Immature natural killer cell (primary cell): Measurements from ENCODE around the gene NMUR2. TPM values are rescaled to one million over a fixed set of nuclear protein-coding genes. Genes with fewer than 3 reads are reported as not detected.

ENCODE experiments used
- DNase-seq, 3 donors: peaks; one replicate each; pipeline ENCODE4 v3.0.0; 2022; ENCODE audit warnings: mixed read lengths in 1 of 3
- H3K27ac Mint-ChIP-seq, 6 donors: one replicate each; pipeline ENCODE4 v1.8.0; 2020; ENCODE audit warnings: mixed read lengths in 6 of 6, mild to moderate bottlenecking in 5 of 6, inconsistent platforms in 4 of 6, moderate library complexity in 3 of 6
- H3K27me3 Mint-ChIP-seq, 3 donors: one replicate each; pipeline ENCODE4 v1.8.0; 2020 to 2021; ENCODE audit warnings: low read depth in 3 of 3, mild to moderate bottlenecking in 3 of 3, mixed read lengths in 3 of 3, moderate library complexity in 3 of 3, inconsistent platforms in 1 of 3
- H3K36me3 Mint-ChIP-seq, 3 donors: one replicate each; pipeline ENCODE4 v1.8.0; 2020; ENCODE audit warnings: mixed read lengths in 3 of 3, inconsistent platforms in 2 of 3, mild to moderate bottlenecking in 2 of 3
- H3K4me1 Mint-ChIP-seq, 2 donors: one replicate each; pipeline ENCODE4 v1.8.0; 2020; ENCODE audit warnings: inconsistent platforms in 2 of 2, mild to moderate bottlenecking in 2 of 2, mixed read lengths in 2 of 2, moderate library complexity in 1 of 2
- H3K4me3 Mint-ChIP-seq, 5 donors: one replicate each; pipeline ENCODE4 v1.8.0; 2020; ENCODE audit warnings: mild to moderate bottlenecking in 5 of 5, mixed read lengths in 5 of 5, inconsistent platforms in 3 of 5, moderate library complexity in 3 of 5
- H3K9me3 Mint-ChIP-seq, 6 donors: one replicate each; pipeline ENCODE4 v1.8.0; 2020; ENCODE audit warnings: mild to moderate bottlenecking in 6 of 6, mixed read lengths in 6 of 6, inconsistent platforms in 4 of 6, moderate library complexity in 3 of 6
- polyA plus RNA-seq, 3 donors: library from polyadenylated mRNA; unstranded; fragments of 300-500 nt; fragmentation: Illumina TruSeq; gene quantifications; one replicate each; pipeline ENCODE4 v1.2.3, GENCODE V29; 2021

NMUR2 gene
- polyA plus RNA-seq, 3 donors from 2014 or later = not detected

DNA sequence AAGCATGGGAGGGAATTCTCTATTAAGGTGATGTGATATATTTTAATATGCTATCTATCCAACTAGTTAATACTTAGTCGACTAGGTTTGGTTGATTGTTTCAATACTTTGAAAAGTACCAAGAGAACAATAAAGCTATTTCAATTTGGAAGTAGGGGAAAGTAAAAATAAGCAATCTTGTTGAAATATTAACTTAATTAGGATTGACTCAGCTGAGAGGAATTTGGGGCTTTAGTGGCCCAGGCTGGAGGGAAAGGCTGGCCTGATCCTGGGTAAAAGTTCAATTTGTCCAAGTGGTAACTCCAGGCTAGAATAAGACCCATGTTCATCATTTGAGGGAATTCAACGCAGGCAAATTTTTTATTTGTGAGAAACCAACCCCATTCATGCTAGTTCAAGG, 48.6 kb downstream of the NMUR2 start:
- Mint-ChIP-seq H3K4me3 (no peak overlapping the region), H3K27ac (no peak overlapping the region)

DNA sequence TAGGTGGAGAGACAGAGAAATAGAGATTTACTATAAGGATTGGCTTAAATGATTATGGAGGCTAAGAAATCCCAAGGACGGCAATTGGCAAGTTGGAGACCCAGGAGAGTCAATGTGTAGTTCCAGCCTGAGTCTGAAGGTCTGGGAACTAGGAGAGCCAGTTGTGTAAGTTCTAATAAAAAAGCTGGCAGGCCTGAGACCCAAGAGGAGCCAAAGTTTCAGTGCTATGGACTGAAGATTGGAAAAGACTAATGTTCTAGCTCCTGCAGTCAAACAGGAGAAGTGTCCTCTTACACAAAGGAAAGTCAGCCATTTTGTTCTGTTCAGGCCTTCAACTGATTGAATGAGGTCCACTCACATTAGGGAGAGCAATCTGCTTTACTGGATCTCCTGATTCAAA, 50.0 kb downstream of the NMUR2 start:
- DNase-seq = no peak
- Mint-ChIP-seq H3K27me3 (peaks cover 2 to 9% (median 3%) of the 10 kb centered on the region in 3 donors), H3K9me3 (no peaks in the 10 kb centered on the region), H3K4me3 (no peak overlapping the region), H3K4me1 (no peaks in the 10 kb centered on the region), H3K27ac (no peak overlapping the region), H3K36me3 (no peaks in the 10 kb centered on the region)

More for the DNA sequence above, 48.6 kb downstream of the NMUR2 start:
- H3K27me3 Mint-ChIP-seq = peaks cover 2 to 9% (median 3%) of the 10 kb centered on the region in 3 donors
- H3K9me3 Mint-ChIP-seq = peaks cover 0 to 3% (median 0%) of the 10 kb centered on the region in 6 donors
- no peaks in the 10 kb centered on the region for H3K4me1 Mint-ChIP-seq
- DNase-seq = no peak
- H3K36me3 Mint-ChIP-seq = no peaks in the 10 kb centered on the region

DNA sequence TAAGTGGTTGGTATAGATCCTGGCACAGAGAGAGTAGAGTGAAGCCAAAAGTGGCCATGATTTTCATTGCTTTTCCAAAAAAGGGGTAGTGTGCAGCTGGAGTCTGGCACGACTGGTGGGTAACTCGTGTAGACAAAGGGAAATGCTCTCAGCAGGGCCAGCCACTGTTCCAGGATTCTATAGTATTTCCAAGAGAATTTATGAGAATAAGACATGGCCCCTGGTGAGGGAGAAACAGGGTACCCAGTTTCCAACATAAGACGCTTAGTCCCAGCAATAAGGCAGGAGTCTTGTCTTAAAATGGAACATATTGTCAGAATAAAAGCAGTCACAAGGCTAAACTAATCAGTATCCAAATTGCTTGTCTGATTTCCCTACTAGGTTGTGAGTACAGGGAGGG, 52.1 kb downstream of the NMUR2 start:
- no peak for DNase-seq
- H3K27ac Mint-ChIP-seq = no peak overlapping the region
- peaks cover 0 to 1% (median 0%) of the 10 kb centered on the region in 6 donors for H3K9me3 Mint-ChIP-seq
- H3K4me1 Mint-ChIP-seq = no peaks in the 10 kb centered on the region
- H3K36me3 Mint-ChIP-seq = no peaks in the 10 kb centered on the region
- H3K4me3 Mint-ChIP-seq = no peak overlapping the region
- peaks cover 2 to 7% (median 3%) of the 10 kb centered on the region in 3 donors for H3K27me3 Mint-ChIP-seq

DNA sequence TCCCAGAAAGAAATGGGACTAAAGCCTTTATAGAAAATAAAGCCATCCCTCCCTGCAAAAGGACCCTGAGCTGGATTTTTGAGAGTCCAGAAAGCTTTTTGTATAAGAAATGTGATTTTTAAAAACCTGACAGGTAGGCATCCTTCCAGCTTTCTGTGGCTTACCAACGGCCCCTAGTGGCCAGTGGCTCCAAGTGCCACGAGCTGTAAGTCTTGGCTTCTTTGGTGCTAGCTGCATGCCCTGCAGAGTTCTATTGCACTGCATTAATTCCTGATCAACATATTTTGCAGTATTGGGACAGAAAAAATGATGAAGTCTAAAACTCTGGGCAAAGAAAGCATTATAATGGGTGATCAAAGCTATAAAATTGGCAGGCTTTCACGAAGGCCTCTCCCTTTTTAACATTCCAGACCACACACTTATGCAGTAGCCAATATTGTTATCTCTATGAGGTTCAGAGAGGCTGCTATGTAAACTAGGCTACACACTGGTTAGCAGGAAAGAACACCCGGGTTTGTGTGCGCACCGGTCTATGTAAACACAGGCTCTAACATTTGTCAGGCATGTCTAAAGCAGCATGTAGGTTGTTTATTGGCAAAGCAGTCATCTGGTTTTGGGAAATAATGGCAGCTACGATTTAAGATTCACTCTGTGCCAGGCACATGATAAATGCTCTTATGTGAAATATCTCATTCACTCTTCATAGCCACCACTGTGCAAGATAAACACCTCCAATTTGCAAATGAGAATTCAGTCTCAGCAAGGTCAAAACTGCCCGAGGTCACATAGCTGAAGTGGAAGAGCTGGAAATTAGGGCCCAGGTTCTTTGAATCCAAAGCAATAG, 55.2 kb downstream of the NMUR2 start:
- Mint-ChIP-seq H3K4me3 (no peak overlapping the region), H3K36me3 (no peaks in the 10 kb centered on the region), H3K27me3 (peaks cover 1 to 12% (median 2%) of the 10 kb centered on the region in 3 donors)

More for the DNA sequence above, 55.2 kb downstream of the NMUR2 start:
- Mint-ChIP-seq H3K27ac (no peak overlapping the region), H3K4me1 (no peaks in the 10 kb centered on the region), H3K9me3 (peaks cover 0 to 6% (median 2%) of the 10 kb centered on the region in 6 donors)
- peak in 1 of 3 donors; percentile 12 for DNase-seq
